NT2/D1 (cell line): ENCODE data around the gene ABLIM1.

ENCODE experiments used
- SUZ12 ChIP-seq: IDR thresholded peaks from 2 replicates; pipeline ENCODE4 v1.6.1; 2011; ENCODE audit not compliant: insufficient read length, insufficient read depth; ENCODE audit errors: extremely low read depth
- YY1 ChIP-seq: IDR thresholded peaks from 2 replicates; pipeline ENCODE4 v1.6.1; 2011; ENCODE audit not compliant: insufficient read length, insufficient read depth
- ZNF274 ChIP-seq: IDR thresholded peaks from 2 replicates; pipeline ENCODE4 v1.6.1; 2011; ENCODE audit warnings: mild to moderate bottlenecking, low read depth, low read length

DNA sequence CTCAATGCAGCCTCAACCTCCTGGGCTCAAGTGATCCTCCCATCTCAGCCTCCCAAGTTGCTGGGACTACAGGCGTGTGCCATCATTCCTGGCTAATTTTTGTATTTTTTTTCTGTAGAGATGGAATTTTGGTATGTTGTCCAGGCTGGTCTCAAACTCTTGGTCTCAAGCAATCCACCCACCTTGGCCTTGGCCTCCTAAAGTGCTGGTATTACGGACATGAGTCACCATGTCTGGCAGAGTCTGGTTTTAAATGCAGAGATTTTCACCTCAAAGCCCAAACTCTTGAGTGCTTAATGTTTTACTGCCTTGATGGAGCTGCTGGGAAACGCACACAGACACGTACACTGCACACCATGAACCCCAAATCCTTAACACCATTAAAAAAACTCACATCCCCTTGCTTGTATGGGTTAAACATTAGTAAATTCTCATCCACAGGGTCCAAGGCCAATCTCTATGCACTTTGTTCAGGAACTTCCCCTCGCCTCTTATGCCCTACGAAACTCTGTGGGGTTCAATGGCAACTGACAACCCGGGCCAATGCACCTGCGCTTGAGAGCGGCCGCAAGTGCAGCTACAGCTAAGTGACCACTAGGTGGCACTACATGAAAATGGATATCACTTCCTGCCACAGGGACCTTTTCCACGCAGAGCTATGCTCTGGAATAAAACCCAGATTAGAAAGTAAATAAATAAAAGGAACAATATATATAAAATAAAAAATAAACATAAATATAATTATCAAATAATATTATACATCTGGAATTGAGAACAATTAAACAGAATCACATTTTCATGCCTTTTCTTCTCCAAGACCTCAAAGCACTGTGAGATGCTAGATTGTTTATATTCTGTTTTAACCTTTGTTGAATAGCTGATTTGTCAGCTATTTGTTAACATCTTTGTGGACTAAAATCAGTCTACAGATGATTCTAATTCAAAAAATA is 186.8 kb downstream of the ABLIM1 start:
- no peak for TF ChIP-seq SUZ12
- TF ChIP-seq ZNF274, result no peak
- no peak for TF ChIP-seq YY1
